Motor neuron (in vitro differentiated cells): ENCODE data around the gene TMX4. TPM values are rescaled to one million over a fixed set of nuclear protein-coding genes. Genes with fewer than 3 reads are reported as not detected.

Experiments
- ATAC-seq, 8 experiments: fragments of 200-7000 bp; cut with Tn5 transposase; replicated peaks in 6 of 8; 2 replicates each; pipeline ENCODE4 v1.8.0; 2021; ENCODE audit warnings: mild to moderate bottlenecking in 8 of 8, moderate library complexity in 8 of 8
- H3K27ac ChIP-seq, 2 donors: fragments of 250-450 bp; sonication (Bioruptor Pico); 2 replicates each; pipeline ENCODE4 v1.9.0; 2021; ENCODE audit warnings: antibody characterized with exemption in 2 of 2, mild to moderate bottlenecking in 2 of 2, moderate library complexity in 1 of 2
- H3K4me1 ChIP-seq, 2 donors: fragments of 250-450 bp; sonication (Bioruptor Pico); replicated peaks in 1 of 2; 2 replicates each; pipeline ENCODE4 v1.6.1; 2021; ENCODE audit warnings: antibody characterized with exemption in 2 of 2, mild to moderate bottlenecking in 2 of 2, moderate library complexity in 1 of 2
- H3K4me3 ChIP-seq, 5 donors: fragments of 250-450 bp; sonication (Bioruptor Pico); 2 replicates each; pipeline ENCODE4 v1.9.0; 2021; ENCODE audit warnings: antibody characterized with exemption in 5 of 5, mild to moderate bottlenecking in 5 of 5, moderate library complexity in 4 of 5
- WGBS, 10 experiments: fragments of 450-650 bp; shearing (Covaris generic); methylation state at CpG; one replicate each; pipeline ENCODE4 v1.0.0; 2022; 5-methylcytosine and 5-hydroxymethylcytosine counted together
- in situ Hi-C, 9 experiments: fragments of 400-800 bp; cut with MboI; loops; one replicate each; pipeline ENCODE4 v1.15.0; 2021; ENCODE audit warnings: low sequenced_read_pairs in 9 of 9, low pct_unique_long_range_greater_than_20kb in 2 of 9; ENCODE audit not compliant: unreplicated experiment in 9 of 9
- total RNA-seq, 8 experiments: library from RNA; unstranded; fragments of 300-600 nt; gene quantifications; 2 replicates each; pipeline versions ENCODE4 v1.2.3 to v1.2.4, GENCODE V29; 2022

Gene TMX4, protein sequence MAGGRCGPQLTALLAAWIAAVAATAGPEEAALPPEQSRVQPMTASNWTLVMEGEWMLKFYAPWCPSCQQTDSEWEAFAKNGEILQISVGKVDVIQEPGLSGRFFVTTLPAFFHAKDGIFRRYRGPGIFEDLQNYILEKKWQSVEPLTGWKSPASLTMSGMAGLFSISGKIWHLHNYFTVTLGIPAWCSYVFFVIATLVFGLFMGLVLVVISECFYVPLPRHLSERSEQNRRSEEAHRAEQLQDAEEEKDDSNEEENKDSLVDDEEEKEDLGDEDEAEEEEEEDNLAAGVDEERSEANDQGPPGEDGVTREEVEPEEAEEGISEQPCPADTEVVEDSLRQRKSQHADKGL
- 10 to 100 TPM; 17.9 to 55.2 (median 24.6) TPM for total RNA-seq

- in situ Hi-C loops, result no loop called here
- Histone ChIP-seq H3K4me1 (peaks cover 9 to 24% of the 10 kb centered on the region in 2 donors), H3K27ac (peak within 1 kb of the TSS; percentile 97), H3K4me3 (peak within 1 kb of the TSS; percentile 71 to 82 (median 77))
- ATAC-seq, result peak; percentile 89 to 92 (median 91)
- 0 to 2% (median 0%) methylated on average over 1 to 19 of the region's 83 CpGs; no CpG with 5 or more reads in 4 of the 10 experiments for WGBS, 10 experiments
Observed at GRCh38 chr20:8019246-8019997, at the start of gene TMX4. Gene TMX4, minus strand, starts transcription at chr20:8019761. Its CDS starts 148 bp downstream, at chr20:8019613.

DNA sequence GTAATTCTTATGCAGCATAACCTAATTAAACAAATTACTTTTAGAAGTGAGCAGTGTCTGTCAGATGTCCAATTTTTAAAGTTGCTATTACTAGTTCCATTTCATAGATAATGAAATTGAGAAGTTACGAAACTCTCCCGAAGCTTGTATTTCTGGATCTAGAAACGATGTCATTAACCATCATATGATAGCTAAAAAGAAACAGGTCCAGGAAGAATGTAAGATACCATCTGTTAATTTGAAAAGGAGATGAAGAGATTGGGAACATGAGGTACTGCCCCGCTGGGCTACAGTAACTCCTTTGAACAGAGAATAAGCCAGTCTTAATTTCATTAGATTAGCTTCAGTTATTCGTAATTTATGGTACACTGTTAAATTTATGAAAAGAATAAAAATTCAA, 47.5 kb upstream of the TMX4 start:
- no peak for ATAC-seq
- in situ Hi-C loops, result no loop called here
- H3K4me1 ChIP-seq, result no peaks in the 10 kb centered on the region
- 25 to 97% (median 87%) methylated on average over 3 to 5 of the region's 5 CpGs for WGBS, 10 experiments
- H3K27ac ChIP-seq, result no peak overlapping the region
- no peak overlapping the region for H3K4me3 ChIP-seq

- 29 to 100% (median 100%) methylated on average over 1 to 2 of the region's 2 CpGs; no CpG with 5 or more reads in 1 of the 10 experiments for WGBS, 10 experiments
Observed at GRCh38 chr20:8066662-8067061, 47.1 kb upstream of the TMX4 start.

GRCh38 chr20:8065691-8066090, 46.1 kb upstream of the TMX4 start:
- in situ Hi-C loops, result no loop called here
- Histone ChIP-seq H3K4me3 (no peak overlapping the region), H3K4me1 (no peaks in the 10 kb centered on the region), H3K27ac (no peak overlapping the region)
- ATAC-seq, result no peak
- WGBS, 10 experiments, result 57 to 100% (median 100%) methylated on average over 1 to 2 of the region's 2 CpGs; no CpG with 5 or more reads in 3 of the 10 experiments

More at GRCh38 chr20:8066662-8067061, 47.1 kb upstream of the TMX4 start:
- ATAC-seq, result no peak
- Histone ChIP-seq H3K4me1 (no peaks in the 10 kb centered on the region), H3K27ac (no peak overlapping the region), H3K4me3 (no peak overlapping the region)
- in situ Hi-C loops, result no loop called here

GRCh38 chr20:8062756-8063155, 43.2 kb upstream of the TMX4 start:
- Histone ChIP-seq H3K27ac (no peak overlapping the region), H3K4me1 (no peaks in the 10 kb centered on the region), H3K4me3 (no peak overlapping the region)
- WGBS, 10 experiments, result 46 to 90% (median 83%) methylated on average over 1 to 6 of the region's 6 CpGs; no CpG with 5 or more reads in 1 of the 10 experiments
- ATAC-seq, result no peak
- in situ Hi-C loops, result no loop called here

DNA sequence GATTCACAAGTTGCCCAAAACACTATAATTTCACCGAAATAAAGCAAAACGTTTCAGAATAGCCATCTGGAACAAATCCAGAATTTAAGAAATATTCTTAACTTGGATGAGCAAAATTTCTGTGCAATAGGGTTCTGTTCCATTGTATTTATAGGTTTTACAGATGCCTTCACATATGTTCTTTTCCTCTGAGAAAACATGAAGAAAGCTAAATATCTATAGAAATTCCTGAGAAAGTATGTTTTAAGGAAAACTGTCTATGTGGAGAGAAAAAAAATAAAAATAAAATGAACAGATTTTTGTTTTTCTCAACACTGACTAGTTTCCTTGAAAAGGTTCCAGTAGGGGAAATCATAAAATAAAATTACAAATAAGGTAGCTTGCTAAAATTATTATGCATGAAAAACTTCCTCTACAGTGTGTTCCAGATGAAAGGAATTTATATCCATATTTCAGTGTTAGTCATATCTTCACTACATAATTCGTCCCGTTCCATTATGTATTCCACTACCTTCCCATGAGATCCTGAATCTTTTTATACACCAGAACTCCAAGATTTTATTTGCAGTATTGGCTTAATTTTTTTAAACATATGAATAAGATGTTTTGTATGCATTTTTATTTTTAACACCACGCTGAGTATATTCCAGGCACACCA, 42.4 kb upstream of the TMX4 start:
- in situ Hi-C loops, result no loop called here
- H3K4me3 ChIP-seq, result no peak overlapping the region
- WGBS, 10 experiments, result 8 to 94% (median 80%) methylated on average over 2 to 5 of the region's 5 CpGs
- ATAC-seq, result peak in 1 of 8 experiments; percentile 83
- H3K27ac ChIP-seq, result no peak overlapping the region
- no peaks in the 10 kb centered on the region for H3K4me1 ChIP-seq

DNA sequence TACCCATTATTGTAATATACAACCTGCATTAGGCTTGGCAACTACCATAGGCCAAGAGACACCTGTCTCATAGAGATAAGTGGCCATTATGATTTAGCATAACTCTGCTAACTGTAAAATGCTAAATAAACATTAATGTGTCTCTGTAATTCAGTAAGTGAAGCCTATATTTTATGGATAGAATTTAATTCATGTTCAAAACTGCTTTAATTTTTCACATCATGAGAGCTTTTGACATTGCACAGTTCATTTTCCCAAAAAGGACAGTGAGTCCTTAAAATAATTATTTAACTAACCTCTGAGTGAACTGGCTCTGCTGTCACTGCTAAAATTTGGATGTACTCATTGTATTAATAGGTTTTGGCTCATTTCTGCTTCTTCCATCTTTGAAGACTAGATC, 41.4 kb upstream of the TMX4 start:
- Histone ChIP-seq H3K4me1 (no peaks in the 10 kb centered on the region), H3K27ac (no peak overlapping the region), H3K4me3 (no peak overlapping the region)
- ATAC-seq, result no peak
- in situ Hi-C loops, result no loop called here

DNA sequence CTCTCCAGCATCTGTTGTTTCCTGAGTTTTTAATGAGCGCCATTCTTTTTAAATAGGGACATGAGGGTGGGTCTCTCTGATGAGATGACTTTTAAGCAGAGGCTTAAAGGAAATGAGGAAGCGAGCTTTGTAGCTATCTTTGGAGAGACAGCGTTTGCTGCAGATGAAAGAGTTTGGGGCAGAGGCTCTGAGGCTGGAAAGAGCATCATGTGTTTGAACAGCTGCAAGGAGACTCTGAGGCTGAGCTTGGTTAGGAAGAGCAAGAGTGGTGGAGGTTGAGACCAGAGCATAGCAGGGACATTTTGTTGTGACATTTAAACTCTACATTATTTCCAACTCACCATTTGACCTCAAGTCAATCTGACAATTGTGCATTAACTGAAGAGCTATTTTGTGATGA, 38.3 kb upstream of the TMX4 start:
- ATAC-seq, result no peak
- Histone ChIP-seq H3K4me1 (no peaks in the 10 kb centered on the region), H3K27ac (no peak overlapping the region), H3K4me3 (no peak overlapping the region)
- 53 to 100% (median 91%) methylated on average over 1 to 3 of the region's 3 CpGs; no CpG with 5 or more reads in 3 of the 10 experiments for WGBS, 10 experiments
- in situ Hi-C loops, result no loop called here

GRCh38 chr20:8055096-8055495, 35.5 kb upstream of the TMX4 start:
- WGBS, 10 experiments, result 0 to 94% (median 67%) methylated on average over 1 to 3 of the region's 3 CpGs; no CpG with 5 or more reads in 1 of the 10 experiments
- Histone ChIP-seq H3K4me3 (no peak overlapping the region), H3K27ac (no peak overlapping the region), H3K4me1 (no peaks in the 10 kb centered on the region)
- ATAC-seq, result no peak
- in situ Hi-C loops, result no loop called here

GRCh38 chr20:8050157-8050837, 30.7 kb upstream of the TMX4 start:
- WGBS, 10 experiments, result 40 to 100% (median 78%) methylated on average over 1 to 10 of the region's 10 CpGs
- Histone ChIP-seq H3K4me3 (no peak overlapping the region), H3K4me1 (no peaks in the 10 kb centered on the region), H3K27ac (no peak overlapping the region)
- ATAC-seq, result no peak
- in situ Hi-C loops, result no loop called here

GRCh38 chr20:8049310-8049709, 29.7 kb upstream of the TMX4 start:
- 8 to 100% (median 92%) methylated on average over 1 to 3 of the region's 3 CpGs; no CpG with 5 or more reads in 2 of the 10 experiments for WGBS, 10 experiments
- in situ Hi-C loops, result loop anchor here in 4 of 9 experiments (5.0 to 25.0 kb wide), 3 partner anchors 338 to 673 kb away; no protein-coding TSS in a partner anchor

GRCh38 chr20:8045946-8046345, 26.4 kb upstream of the TMX4 start:
- no peak overlapping the region for H3K4me3 ChIP-seq
- no peak for ATAC-seq
- H3K4me1 ChIP-seq, result no peaks in the 10 kb centered on the region
- no peak overlapping the region for H3K27ac ChIP-seq
- in situ Hi-C loops, result loop anchor here in 4 of 9 experiments (5.0 to 25.0 kb wide), 3 partner anchors 341 to 676 kb away; no protein-coding TSS in a partner anchor
- 57 to 89% (median 71%) methylated on average over 1 of the region's 1 CpG; no CpG with 5 or more reads in 2 of the 10 experiments for WGBS, 10 experiments

More at GRCh38 chr20:8049310-8049709, 29.7 kb upstream of the TMX4 start:
- ATAC-seq, result peak in 2 of 8 experiments; percentile 71 to 89
- Histone ChIP-seq H3K27ac (no peak overlapping the region), H3K4me3 (no peak overlapping the region), H3K4me1 (no peaks in the 10 kb centered on the region)
